ENCODE measurements around the gene FOXN3.
A peak's percentile ranks its signal among the peaks of the same experiment; 100 is the strongest.
"Not testable (repeated sequence)": the region's sequence is repeated elsewhere in the genome, so short reads cannot be mapped to it uniquely, and the experiment has no call there.

The FOXN3 gene

GRCh38 chr14:89277203-89277602 lies 139.8 kb downstream of the FOXN3 start:
- DNase-seq (ENCODE audit: low spot score), result no peak

- peak; percentile 53 for DNase-seq (ENCODE audit: low spot score)
Measured at GRCh38 chr14:89276424-89276975, 140.5 kb downstream of the FOXN3 start.

GRCh38 chr14:89270439-89271227 lies 146.4 kb downstream of the FOXN3 start:
- DNase-seq (ENCODE audit: low spot score), result peak; percentile 23

GRCh38 chr14:89269404-89269803 lies 147.6 kb downstream of the FOXN3 start:
- DNase-seq (ENCODE audit: low spot score), result no peak

DNA sequence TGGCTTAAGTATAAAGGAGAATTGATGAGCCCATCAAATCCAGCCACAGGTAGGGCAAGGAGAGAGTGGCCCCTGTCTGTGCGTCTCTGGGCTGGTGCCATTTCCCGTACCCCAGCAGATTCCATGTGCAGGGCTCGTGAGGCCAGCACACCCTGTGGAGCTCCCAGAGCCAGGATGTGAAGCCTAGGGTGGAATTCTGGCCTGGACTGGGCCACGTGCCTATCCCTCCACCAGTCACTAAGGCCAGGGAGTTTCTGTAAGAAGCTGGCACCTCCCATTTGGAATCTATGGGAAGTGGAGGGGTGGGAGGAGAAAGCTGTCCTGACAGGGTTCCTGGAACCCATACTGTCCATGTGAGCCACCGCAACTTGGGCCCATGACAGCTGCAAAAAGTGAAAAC lies 148.5 kb downstream of the FOXN3 start:
- DNase-seq (ENCODE audit: low spot score), result no peak

- no peak for DNase-seq (ENCODE audit: low spot score)
Measured at GRCh38 chr14:89267656-89268055, 149.4 kb downstream of the FOXN3 start.

GRCh38 chr14:89267163-89267562 lies 149.9 kb downstream of the FOXN3 start:
- no peak for DNase-seq (ENCODE audit: low spot score)

DNA sequence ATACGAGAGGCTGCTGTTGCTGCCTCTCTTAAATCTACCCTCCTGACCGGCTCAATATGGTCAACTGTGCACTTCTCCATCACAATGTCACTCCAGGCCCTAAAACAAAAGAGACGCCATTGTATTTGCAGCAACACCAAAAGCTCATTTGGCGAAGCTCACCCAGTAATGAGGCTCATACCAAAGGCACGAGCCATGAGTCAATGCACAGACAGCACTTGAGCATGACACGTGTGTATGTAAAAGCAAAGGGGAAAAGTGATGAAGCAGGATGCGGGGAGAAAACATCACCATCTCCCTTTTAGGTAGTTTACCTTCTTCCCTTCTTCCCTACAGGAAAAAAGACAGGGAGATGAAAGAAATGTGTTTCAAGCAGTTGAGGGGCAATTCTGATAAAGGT lies 150.3 kb downstream of the FOXN3 start:
- no peak for DNase-seq (ENCODE audit: low spot score)

GRCh38 chr14:89265234-89265633 lies 151.8 kb downstream of the FOXN3 start:
- no peak for DNase-seq (ENCODE audit: low spot score)

GRCh38 chr14:89264196-89264800 lies 152.7 kb downstream of the FOXN3 start:
- no peak for DNase-seq (ENCODE audit: low spot score)

GRCh38 chr14:89262041-89262440 lies 155.0 kb downstream of the FOXN3 start:
- no peak for DNase-seq (ENCODE audit: low spot score)

DNA sequence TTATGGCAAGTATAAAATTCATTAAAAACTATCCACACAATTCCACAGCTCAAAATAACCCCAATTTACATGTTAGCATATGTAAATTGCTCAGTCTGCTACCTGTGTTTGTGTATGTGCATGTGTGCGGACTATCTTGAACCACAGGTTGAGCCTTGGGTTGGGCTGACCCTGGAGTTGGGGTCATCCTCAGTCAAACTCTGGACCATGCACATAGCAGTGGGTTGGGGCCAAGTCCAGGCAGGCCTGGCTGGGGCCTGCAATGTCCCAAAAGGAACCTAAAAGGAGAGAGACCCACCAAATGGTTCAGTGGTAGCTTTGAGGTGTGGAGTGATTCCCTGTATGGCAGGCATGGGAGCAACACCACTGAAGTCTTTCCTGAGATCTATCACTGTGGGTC lies 156.1 kb downstream of the FOXN3 start:
- no peak for DNase-seq (ENCODE audit: low spot score)

GRCh38 chr14:89259951-89260609 lies 157.0 kb downstream of the FOXN3 start:
- no peak for DNase-seq (ENCODE audit: low spot score)

DNA sequence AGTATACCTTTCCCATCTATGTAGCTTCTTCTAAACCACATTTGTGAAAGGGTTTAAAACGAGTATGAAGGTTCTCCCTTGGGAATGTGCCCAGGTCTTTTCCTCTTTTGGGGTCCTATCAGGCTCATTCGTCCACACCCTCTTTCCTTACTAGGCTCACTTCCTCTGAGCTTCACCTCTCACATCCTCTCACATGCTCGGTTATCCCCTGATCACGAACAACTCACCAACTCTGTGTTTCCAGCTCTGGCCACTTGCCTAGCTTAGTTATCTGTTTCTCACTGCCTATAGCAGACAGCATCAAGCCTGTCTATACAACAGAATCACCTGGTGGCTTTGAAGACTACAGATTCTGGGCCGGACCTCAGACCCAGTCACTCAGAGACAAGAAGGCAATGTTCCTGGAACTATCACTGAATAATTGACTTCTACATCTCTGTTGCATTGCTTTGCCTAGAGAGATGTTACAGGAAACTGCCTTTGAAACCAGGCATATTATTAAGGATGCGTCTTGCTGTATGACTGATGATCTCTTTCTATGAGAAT lies 158.2 kb downstream of the FOXN3 start:
- DNase-seq (ENCODE audit: low spot score), result no peak

GRCh38 chr14:89256951-89257350 lies 160.1 kb downstream of the FOXN3 start:
- DNase-seq (ENCODE audit: low spot score), result no peak

DNA sequence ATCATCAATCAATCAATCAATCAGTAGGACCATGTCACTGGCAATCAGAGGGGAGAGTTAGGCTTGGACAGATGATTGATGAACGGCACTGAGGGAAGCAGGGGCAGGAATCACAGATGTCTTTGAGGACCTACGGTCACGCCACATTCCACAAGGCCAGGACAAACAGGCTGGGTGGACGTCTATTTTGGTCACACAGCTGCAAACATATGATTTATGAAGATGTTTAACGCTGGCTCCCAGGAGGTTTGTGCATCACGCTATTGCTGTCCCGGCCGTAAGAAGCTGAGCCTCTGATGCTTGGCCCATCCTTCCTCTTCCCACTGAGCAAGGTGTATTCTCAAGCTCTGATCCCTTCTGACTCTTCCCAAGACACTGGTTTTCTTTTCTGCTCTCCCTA lies 160.8 kb downstream of the FOXN3 start:
- DNase-seq (ENCODE audit: low spot score), result no peak

- no peak for DNase-seq (ENCODE audit: low spot score)
Measured at GRCh38 chr14:89255852-89256251, 161.2 kb downstream of the FOXN3 start.

GRCh38 chr14:89255012-89255411 lies 162.0 kb downstream of the FOXN3 start:
- no peak for DNase-seq (ENCODE audit: low spot score)

DNA sequence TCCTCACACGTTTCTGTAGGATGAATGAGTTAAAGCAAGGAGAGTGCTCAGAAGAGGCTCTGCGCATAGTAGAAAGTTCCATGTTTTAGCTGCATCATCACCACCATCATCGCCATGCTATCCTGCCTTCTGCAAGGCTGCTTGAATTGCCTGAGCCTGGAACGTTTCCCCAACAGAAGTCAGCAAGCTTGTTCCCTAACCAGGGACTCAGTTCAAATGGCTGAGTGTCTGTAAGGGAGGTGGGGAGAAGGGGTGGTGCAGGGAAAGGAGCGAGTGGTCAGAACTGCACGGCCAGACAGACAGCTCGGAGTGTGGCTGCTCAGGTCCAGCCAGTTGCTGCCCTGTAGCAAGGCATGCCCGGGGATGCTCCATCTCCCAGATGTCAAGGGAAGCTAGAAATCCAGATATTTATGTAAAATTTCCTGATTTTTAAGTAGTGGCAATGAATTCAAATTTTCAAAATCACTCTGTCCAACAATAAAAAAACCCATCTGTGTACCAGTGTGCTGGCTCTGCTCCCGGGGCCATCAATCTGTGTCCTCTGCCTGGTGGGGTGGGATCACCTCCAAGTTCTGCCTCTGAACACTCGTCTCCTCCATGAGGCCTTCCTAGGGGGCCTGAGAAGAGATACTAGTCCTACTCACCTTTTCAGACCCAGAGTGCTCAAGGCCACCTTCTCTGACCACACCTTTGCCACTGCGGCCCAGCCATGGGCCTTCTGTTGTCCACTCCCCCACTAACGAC lies 162.7 kb downstream of the FOXN3 start:
- no peak for DNase-seq (ENCODE audit: low spot score)

DNA sequence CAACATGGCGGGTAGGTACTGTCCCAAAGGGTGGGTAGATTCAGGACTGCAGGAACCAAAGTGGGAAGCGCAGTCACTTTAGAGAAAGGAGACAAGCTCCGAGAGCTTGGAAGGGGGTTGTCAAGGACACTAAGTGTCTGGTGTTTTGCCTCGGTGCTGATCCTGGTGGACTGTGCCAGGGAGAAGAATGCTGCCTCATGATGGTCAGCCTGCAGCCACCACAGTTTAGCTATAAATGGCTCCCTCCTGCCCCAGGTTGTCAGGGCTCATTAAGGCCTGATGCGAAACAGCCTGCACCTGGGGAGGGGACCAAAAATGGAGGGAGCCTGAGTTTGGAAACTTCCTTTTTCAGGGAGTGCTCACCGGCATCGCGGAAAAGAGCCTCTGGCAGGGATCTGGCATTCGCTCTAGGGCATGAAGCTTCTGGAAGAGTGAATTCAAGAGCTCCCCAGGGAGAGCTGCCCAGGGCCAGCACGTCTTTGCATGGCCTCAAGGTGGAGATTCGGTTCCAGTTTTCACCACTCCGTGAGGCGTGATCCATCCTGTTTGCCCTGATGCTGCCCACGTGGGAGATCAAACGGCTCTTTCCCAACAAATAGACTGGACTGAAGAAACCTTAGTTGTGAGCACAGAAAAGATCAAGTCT lies 164.0 kb downstream of the FOXN3 start:
- DNase-seq (ENCODE audit: low spot score), result no peak

DNA sequence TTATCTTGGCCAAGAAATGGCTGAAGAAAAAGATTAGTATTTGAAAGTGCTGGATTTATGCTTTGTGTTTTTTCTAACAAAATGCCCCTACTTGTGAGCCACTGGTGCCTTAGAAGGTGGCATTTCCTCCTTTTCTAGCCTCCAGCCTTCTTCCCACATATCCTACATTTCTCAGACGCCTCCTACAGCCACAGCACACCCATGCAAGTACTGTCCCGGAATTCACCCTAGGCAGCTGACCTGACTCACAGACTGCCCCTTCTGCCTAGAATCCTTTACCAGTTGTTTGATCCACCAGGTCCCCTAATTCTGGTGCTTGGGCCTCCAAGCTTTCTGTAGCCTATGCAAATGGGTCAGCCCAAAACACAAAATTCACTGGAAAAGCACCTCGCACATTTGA lies 166.0 kb downstream of the FOXN3 start:
- DNase-seq (ENCODE audit: low spot score), result no peak

- DNase-seq (ENCODE audit: low spot score), result not testable (repeated sequence)
Measured at GRCh38 chr14:89250655-89250975, 166.4 kb downstream of the FOXN3 start.

Measured in CD4-positive, alpha-beta T cell treated with Interleukin-15 for 4 hours (primary cell).